HG03103 (cell line): Measurements from ENCODE around the gene TUBA1C.
"Not testable (repeated sequence)": the region's sequence is repeated elsewhere in the genome, so short reads cannot be mapped to it uniquely, and the experiment has no call there.

Experiments used
- ATAC-seq: cut with Tn5 transposase; IDR thresholded peaks from one replicate; pipeline ENCODE4 v1.9.1; 2021; ENCODE audit warnings: low read depth; ENCODE audit not compliant: unreplicated experiment

TUBA1C gene

DNA sequence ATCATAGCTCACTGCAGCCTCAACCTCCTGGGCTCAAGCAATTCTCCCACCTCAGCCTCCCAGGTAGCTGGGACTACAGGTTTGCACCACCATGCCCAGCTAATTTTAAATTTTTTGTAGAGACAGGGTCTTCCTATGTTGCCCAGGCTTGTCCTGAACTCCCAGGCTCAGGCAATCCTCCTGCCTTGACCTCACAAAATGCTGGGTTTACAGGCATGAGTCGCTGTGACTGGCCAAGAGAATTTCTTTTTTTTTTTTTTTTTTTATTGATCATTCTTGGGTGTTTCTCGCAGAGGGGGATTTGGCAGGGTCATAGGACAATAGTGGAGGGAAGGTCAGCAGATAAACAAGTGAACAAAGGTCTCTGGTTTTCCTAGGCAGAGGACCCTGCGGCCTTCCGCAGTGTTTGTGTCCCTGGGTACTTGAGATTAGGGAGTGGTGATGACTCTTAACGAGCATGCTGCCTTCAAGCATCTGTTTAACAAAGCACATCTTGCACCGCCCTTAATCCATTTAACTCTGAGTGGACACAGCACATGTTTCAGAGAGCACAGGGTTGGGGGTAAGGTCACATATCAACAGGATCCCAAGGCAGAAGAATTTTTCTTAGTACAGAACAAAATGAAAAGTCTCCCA lies 18.0 kb downstream of the TUBA1C start:
- ATAC-seq, result not testable (repeated sequence)

DNA sequence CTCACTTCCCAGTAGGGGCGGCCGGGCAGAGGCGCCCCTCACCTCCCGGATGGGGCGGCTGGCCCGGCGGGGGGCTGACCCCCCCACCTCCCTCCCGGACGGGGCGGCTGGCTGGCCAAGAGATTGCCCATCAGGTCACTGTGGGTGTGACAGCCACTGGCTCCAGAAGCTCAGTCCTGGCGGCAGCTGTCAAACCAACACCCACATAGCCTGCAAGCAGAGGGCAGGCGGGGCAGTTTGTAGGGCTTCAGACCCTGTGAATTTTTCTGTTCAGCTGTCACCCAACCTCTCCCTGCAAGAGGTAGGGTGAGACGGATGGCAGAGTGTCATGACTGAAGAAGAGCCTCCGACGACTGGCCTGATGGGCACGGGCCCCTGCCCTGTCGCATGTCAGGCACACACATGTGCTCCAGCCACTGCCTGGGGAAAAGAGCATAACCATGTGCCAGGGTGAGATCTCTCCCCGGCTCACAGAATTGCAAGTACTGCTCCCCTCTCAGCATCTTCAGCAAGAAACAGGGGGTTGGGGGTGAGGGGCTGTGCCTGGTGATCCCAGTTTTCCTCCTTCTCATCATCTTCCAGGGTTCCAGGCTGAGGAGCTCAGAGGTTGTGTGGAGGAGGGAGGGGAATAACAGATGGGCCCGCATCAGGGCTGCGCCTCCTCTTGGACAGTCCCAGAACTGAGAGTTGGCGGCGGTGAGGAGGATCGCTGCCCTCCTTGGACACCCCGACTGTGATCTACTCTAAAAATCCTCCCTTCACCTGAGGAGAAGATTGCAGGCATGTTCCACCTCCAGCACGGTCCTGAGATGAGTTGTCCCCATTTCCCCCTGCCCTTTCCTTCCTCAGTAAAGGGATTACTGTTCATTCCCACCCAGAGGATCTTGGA lies 18.9 kb downstream of the TUBA1C start:
- ATAC-seq, result no peak

DNA sequence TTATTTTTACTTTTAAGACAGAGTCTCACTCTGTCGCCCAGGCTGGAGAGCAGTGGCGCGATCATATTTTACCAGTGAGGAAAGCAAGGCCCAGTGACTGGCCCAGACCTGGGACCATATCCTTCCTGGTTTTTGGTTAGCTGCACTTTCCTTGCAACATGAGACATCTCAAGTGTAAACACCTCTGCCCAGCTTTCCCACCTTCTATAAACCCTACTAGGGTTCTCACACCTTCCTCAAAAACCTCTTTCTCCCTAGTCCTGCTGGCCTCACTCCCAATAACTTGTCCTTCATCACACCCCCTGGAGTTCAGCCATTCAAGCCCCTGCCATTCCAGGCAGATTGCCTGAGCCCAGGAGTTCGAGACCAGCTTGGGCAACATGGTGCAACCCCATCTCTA lies 19.8 kb downstream of the TUBA1C start:
- no peak for ATAC-seq

- ATAC-seq, result no peak
Observed at GRCh38 chr12:49287876-49288275, 23.0 kb downstream of the TUBA1C start.

- ATAC-seq, result no peak
Observed at GRCh38 chr12:49288412-49288853, 23.6 kb downstream of the TUBA1C start.

DNA sequence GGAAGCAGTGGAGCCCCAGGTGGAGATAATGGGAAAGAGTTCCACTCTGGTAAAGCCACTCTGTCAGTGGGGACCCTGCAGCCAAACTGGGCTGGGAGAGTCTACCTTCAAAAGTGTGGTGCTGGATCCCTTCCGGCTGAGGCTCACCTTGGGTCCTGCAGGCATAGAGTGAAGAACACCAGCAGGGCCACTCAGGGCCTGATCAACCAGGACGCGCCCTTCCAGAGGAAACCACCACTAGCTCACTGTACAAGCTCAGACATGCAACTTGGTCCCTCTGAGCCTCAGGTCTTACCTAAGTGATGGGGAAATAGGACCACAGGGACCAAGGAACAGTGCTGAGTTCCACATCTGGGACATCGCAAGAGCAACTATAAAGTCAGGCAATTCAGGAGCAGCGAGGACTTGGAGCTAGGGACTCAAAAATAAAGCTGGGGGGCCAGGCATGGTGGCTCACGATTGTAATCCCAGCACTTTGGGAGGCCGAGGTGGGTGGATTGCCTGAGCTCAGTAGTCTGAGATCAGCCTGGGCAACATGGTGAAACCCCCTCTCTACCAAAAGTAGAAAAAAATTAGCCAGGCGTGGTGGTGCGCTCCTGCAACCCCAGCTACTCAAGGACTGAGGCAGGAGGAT lies 24.2 kb downstream of the TUBA1C start:
- ATAC-seq, result no peak

DNA sequence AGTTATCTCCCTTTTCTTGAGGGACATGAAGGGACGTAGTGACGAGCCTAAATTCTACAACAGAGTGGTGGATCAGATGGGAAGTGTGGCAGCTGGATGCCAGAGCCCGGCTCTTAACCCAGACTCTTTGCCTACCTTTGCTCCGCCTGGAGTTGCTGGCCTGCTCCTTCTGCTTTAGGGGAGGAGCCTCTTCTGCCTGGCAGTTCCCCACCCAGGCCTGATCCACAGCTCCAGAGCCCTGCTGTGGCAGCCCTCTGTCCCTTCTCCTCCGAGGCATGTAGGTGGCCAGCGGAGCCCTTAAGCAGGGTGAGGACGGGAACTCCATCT lies 27.8 kb downstream of the TUBA1C start:
- no peak for ATAC-seq

GRCh38 chr12:49293056-49293956 lies 28.4 kb downstream of the TUBA1C start:
- ATAC-seq, result no peak

DNA sequence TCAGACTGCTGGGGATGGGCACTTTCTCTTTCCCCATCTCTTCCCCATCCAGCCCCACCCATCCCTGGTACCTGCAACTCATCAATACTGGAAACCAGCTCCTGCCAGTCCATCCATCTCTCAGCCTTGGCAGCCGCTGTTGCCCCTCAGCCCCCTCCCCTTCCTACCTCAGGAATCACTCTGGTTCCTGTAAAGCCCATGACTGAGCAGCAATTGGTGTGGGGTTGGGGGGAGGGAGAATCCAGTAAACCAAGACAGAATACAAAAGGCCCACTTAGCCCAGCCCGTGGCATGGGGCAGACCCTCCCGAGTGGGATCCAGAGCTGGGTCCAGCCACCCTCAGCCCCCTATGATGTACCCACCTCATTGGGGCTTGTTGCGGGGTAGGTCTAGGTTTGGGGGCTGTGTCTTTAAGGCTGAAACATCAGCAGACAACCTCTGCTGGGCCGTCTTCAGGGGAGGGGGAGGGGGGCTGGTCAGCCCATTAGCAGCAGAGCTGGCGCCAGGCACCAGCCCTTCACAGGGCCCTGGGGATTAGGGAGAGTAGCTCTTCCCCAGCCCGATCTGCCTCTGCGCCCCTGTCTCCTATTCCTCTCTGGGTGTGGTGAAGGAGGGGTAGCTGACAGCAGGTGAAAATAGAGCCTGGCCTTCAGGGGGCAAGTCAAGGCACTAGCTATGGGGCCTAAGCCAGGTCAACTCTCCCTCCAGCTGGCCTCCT lies 29.4 kb downstream of the TUBA1C start:
- no peak for ATAC-seq

DNA sequence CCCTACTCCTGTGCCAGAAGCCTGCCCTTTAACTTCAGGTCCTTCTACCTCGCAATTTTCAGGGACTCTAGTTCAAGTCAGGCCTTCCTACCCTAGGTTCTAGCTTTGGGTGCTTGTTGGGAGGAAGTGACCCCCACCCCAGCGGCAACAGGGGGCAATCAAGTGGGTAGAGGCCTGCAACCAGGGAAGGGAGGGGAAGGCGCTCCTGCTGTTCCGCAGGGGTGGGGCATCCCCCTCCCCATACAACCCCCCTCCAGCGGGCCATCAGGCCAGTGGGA lies 29.9 kb downstream of the TUBA1C start:
- no peak for ATAC-seq

- no peak for ATAC-seq
Observed at GRCh38 chr12:49295082-49295936, 30.4 kb downstream of the TUBA1C start, which contains the start of gene PRPH. TSS of gene PRPH (plus strand) at chr12:49295147. CDS start at chr12:49295201, 54 bp downstream.

DNA sequence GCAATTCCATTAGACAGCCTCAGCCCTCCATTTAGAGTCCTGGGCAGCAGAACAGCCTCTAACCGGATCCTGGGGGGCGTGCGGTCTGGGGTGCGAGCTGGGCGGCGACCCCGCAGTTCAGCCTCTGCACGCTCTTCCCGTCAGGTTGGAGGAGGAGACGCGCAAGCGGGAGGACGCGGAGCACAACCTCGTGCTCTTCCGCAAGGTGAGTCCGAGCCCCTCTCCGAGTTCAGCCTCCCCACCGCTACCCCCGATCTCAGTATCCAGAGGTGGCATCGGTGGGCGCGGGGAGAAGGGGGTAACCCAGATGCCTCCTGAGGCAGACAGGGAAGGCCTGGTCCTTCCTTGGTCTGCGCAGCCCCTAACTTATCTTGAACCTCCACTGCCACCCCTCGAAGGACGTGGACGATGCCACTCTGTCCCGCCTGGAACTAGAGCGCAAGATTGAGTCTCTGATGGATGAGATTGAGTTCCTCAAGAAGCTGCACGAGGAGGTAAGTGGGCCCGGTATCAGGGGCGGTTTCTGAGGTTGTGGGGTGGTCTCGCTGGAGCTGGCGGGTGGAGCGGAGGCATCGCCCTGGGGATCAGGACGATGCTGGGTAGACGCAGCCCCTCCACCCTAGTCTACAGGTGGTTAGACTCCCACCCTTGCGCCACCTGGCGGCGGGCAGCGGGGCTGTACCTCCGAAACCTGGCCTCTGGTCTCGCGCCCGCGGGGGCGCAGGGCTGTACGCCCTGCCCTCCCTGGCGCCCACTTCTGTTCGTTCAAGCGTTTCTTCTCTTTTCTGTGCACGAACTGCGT lies 31.4 kb downstream of the TUBA1C start:
- ATAC-seq, result no peak

DNA sequence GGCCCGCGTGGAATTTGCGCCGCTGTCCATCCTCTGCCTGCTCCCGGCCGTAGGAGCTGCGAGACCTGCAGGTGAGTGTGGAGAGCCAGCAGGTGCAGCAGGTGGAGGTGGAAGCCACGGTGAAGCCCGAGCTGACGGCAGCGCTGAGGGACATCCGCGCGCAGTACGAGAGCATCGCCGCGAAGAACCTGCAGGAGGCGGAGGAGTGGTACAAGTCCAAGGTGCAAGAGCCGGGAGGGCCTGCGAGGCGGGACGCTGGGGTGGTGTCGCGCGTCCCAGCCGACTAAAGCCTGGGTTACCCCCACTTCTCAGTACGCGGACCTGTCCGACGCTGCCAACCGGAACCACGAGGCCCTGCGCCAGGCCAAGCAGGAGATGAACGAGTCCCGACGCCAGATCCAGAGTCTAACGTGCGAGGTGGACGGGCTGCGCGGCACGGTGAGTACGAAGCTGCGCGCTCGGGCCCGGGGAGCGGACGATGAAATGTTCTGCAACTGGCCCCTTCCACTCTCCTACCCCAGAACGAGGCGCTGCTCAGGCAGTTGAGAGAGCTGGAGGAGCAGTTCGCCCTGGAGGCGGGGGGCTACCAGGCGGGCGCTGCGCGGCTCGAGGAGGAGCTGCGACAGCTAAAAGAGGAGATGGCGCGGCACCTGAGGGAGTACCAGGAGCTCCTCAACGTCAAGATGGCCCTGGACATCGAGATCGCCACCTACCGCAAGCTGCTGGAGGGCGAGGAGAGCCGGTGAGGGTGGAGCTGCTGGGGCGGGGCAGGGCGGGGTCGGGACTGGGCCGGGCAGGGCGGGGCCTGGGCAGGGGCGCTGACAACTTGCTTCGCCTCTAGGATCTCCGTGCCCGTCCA lies 32.2 kb downstream of the TUBA1C start:
- no peak for ATAC-seq

DNA sequence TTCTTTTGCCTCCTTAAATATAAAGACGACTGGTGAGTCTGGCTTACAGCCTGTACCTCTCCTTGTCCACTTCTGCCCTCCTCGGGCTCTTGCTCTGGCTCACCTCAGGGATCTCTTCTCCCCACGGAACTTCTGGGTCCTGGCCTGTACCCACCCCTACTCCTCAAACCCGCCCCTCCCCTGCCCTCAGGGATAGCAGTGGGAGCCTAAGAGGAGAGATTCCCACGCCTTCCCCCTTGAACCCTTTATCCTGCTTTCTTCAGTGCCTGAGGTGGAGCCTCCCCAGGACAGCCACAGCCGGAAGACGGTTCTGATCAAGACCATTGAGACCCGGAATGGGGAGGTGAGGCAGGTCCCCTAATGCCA lies 32.8 kb downstream of the TUBA1C start:
- ATAC-seq, result no peak

DNA sequence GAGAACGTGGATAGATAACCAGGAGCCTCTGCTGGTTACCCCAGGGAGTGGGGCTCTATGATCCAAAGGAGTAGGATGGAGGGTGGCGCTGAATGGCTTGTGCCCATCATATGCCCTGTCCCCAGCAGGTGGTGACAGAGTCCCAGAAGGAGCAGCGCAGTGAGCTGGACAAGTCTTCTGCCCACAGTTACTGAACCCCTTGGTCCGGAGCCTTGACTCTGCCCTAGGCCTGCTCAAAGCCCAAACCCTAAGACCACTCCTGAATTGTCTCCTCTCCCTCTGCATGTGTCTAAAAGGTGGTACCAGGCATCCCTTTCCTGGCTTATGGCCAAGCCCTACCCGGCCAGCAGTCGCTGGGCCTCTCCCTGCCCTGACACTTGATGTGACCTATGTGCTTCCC lies 33.3 kb downstream of the TUBA1C start:
- no peak for ATAC-seq

DNA sequence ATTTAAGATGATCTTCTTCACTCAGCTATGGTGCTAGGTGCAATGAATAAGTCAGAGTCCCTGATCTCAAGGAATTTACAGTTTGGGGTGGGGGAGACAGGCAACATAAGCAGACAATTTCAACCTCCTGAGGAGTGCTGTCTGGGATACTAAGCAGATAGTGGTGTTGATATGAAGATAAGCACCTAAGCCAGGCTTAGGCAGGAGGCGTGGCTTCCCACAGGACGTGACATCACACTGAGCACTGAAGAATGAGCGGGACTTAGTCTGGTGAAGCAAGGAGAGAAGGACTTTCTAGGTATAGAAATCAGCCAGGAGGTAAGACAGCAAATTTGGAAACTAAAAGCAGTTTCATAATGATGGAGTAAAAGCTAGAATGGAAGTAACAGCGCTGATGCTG lies 36.9 kb downstream of the TUBA1C start:
- no peak for ATAC-seq

- no peak for ATAC-seq
Observed at GRCh38 chr12:49304161-49304560, 39.3 kb downstream of the TUBA1C start.
